Body of pancreas (tissue), 4 donors: ENCODE measurements around the gene KCNIP4. TPM values are rescaled to one million over a fixed set of nuclear protein-coding genes. Genes with fewer than 3 reads are reported as not detected.

Experiments
- ATAC-seq: fragments of 150-250 bp; one replicate; pipeline ENCODE4 v1.9.1; 2016
- DNase-seq, 4 donors: peaks; one replicate each; pipeline ENCODE4 v3.0.0-alpha.2; 2019
- H3K27ac ChIP-seq, 4 donors: fragments of 200-600 bp; sonication (generic); 1 replicate in 3 of 4; 2 replicates in 1 of 4; pipeline versions ENCODE4 v1.5.1 to v1.6.1; 2016 to 2019; ENCODE audit warnings: mild to moderate bottlenecking in 1 of 4, mixed read lengths in 1 of 4, moderate library complexity in 1 of 4
- H3K27me3 ChIP-seq, 2 donors: fragments of 200-600 bp; sonication (generic); one replicate each; pipeline ENCODE4 v1.6.0; 2016; ENCODE audit warnings: mild to moderate bottlenecking in 1 of 2
- H3K36me3 ChIP-seq, 2 donors: fragments of 200-600 bp; sonication (generic); replicated peaks in 1 of 2; 2 replicates each; pipeline ENCODE4 v1.5.1; 2016; ENCODE audit warnings: low read depth in 2 of 2; ENCODE audit not compliant: insufficient read depth in 1 of 2
- H3K4me1 ChIP-seq: fragments of 200-600 bp; sonication (generic); one replicate; pipeline ENCODE4 v1.6.0; 2016
- H3K4me3 ChIP-seq, 2 donors: fragments of 200-600 bp; sonication (generic); 1 replicate in 1 of 2; 2 replicates in 1 of 2; pipeline ENCODE4 v1.5.1; 2016 to 2019
- H3K9me3 ChIP-seq, 3 donors: fragments of 200-600 bp; sonication (generic); 1 replicate in 2 of 3; 2 replicates in 1 of 3; pipeline ENCODE4 v1.5.1; 2016
- POLR2A ChIP-seq, 3 donors: fragments of 450-650 bp; IDR thresholded peaks; one replicate each; pipeline ENCODE4 v1.6.1; 2016; ENCODE audit warnings: antibody characterized with exemption in 3 of 3, mild to moderate bottlenecking in 2 of 3
- WGBS, 2 donors: methylation state at CpG; one replicate each; pipeline ENCODE4 v1.1.5; 2017; 5-methylcytosine and 5-hydroxymethylcytosine counted together
- intact Hi-C: fragments of 100-400 bp; cut with DNase I; formaldehyde crosslinking; loops from one replicate; pipeline ENCODE4 v1.15.1; 2023
- total RNA-seq, 2 donors: library from RNA; depleted of rRNA; stranded (reverse); fragments of >200 nt; gene quantifications; one replicate each; pipeline ENCODE4 v1.1.0, GENCODE V29; 2016
- TF ChIP-seq, protein P1 (sequence below), 7 experiments: fragments of 450-650 bp in 4 of 7; fragments of 200-600 bp in 3 of 7; sonication (generic) in 3 of 7; IDR thresholded peaks; one replicate each; pipeline ENCODE4 v1.5.1; 2016 to 2019; ENCODE audit warnings: antibody characterized with exemption in 7 of 7

KCNIP4 gene
- total RNA-seq, 2 donors from 2014 or later, result not detected

DNA sequence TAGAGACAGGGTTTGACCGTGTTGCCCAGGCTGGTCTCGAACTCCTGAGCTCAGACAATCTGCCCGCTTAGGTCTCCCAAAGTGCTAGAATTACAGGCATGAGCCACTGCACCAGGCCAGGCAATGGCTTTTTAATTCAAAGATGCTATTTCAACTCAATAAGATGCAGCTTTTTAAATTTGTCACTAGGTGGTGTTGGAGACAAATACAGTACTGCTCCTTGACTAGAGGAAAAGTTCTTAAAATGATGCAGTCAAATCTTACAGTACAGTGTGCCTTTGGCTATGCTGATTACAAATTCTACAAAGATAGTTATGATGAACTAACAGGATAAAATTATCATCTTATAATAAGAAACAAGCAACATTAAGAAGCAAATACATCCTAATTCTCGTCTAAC lies 441.1 kb downstream of the KCNIP4 start:
- TF ChIP-seq POLR2A (IDR thresholded peaks at IDR 0.05), result no peak
- TF ChIP-seq, protein P1, sequence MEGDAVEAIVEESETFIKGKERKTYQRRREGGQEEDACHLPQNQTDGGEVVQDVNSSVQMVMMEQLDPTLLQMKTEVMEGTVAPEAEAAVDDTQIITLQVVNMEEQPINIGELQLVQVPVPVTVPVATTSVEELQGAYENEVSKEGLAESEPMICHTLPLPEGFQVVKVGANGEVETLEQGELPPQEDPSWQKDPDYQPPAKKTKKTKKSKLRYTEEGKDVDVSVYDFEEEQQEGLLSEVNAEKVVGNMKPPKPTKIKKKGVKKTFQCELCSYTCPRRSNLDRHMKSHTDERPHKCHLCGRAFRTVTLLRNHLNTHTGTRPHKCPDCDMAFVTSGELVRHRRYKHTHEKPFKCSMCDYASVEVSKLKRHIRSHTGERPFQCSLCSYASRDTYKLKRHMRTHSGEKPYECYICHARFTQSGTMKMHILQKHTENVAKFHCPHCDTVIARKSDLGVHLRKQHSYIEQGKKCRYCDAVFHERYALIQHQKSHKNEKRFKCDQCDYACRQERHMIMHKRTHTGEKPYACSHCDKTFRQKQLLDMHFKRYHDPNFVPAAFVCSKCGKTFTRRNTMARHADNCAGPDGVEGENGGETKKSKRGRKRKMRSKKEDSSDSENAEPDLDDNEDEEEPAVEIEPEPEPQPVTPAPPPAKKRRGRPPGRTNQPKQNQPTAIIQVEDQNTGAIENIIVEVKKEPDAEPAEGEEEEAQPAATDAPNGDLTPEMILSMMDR (IDR thresholded peaks at IDR 0.05), result no peak
- H3K4me3 ChIP-seq, result no peak overlapping the region
- H3K27me3 ChIP-seq, result no peaks in the 10 kb centered on the region
- no peaks in the 10 kb centered on the region for H3K36me3 ChIP-seq
- no peaks in the 10 kb centered on the region for H3K9me3 ChIP-seq
- intact Hi-C loops, result no loop called here
- DNase-seq (no peak), ATAC-seq (no peak)
- WGBS, 2 donors, result 76 to 86% methylated on average over 4 of the region's 4 CpGs
- no peak overlapping the region for H3K27ac ChIP-seq
- H3K4me1 ChIP-seq, result no peaks in the 10 kb centered on the region

DNA sequence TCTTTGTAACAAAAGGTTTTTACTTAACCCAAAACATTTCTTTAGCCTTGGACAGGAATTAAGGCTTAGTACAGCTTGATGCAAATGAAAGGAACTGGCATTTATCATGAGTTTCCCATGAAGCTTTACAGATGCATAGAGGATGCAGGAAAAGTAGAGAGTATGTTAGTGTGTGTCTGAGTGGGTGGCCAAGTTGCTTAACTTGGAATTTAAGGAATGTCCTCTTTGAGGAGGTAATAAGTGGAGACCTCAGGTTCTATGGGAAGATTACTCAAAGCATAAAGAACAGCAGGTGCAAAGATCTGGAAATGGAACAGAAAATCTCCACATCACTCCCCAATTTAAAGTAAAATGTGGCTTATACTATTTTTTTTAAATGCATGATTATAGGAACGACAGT lies 457.9 kb downstream of the KCNIP4 start:
- no peak for DNase-seq
- Histone ChIP-seq H3K4me3 (no peak overlapping the region), H3K27ac (no peak overlapping the region), H3K27me3 (no peaks in the 10 kb centered on the region), H3K4me1 (no peaks in the 10 kb centered on the region), H3K36me3 (no peaks in the 10 kb centered on the region), H3K9me3 (no peaks in the 10 kb centered on the region)
- 17 to 41% methylated on average over 1 of the region's 1 CpG for WGBS, 2 donors
- intact Hi-C loops, result no loop called here
- no peak for TF ChIP-seq POLR2A (IDR thresholded peaks at IDR 0.05)
- TF ChIP-seq, protein P1 (IDR thresholded peaks at IDR 0.05), result no peak
- no peak for ATAC-seq

DNA sequence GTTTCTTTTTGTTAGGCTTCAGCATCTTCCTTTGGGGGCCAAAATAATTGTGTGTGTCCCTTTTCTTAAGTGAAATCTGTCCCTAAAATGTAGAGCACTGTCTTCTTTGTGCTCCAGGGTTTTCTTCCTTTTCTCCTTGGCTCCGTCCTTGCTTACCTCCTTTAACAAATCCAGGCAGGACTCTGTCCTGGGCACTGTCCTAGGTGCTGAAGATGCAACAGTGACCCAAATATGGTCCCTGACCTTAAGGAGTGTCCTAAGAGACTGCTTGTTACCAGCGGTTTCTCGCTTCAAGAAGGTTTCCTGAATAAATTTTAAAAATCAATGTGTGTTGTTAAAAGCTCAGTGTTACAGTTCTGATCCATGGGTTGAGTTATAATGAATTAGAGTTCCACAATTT lies 471.8 kb downstream of the KCNIP4 start:
- intact Hi-C loops, result no loop called here
- ATAC-seq, result no peak
- Histone ChIP-seq H3K4me3 (no peak overlapping the region), H3K27ac (no peak overlapping the region), H3K9me3 (no peaks in the 10 kb centered on the region), H3K36me3 (no peaks in the 10 kb centered on the region), H3K4me1 (no peaks in the 10 kb centered on the region), H3K27me3 (no peaks in the 10 kb centered on the region)
- DNase-seq, result no peak
- no peak for TF ChIP-seq POLR2A (IDR thresholded peaks at IDR 0.05)
- TF ChIP-seq, protein P1 (IDR thresholded peaks at IDR 0.05), result no peak
- WGBS, 2 donors, result 6 to 28% methylated on average over 3 of the region's 3 CpGs

DNA sequence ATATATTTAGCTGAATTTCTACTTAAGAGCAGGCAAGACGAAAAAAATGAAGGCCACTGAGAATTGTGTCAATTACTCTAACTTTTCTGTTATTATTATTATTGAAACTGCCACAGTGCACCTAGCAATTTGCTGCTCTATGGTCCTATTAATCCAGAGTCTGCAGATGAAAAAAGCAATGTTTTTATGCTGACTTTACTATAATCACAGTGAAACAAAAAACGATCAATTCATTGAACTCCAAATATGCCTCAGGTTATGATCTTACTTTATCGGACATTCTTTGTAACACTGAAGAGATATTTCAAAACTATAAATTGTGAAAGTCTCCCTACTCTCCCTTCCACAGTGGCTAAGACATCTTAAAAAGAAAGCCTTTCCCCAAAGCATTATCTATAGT lies 474.4 kb downstream of the KCNIP4 start:
- H3K27ac ChIP-seq, result no peak overlapping the region
- H3K36me3 ChIP-seq, result no peaks in the 10 kb centered on the region
- H3K4me3 ChIP-seq, result no peak overlapping the region
- ATAC-seq (no peak), DNase-seq (no peak)
- 50 to 54% methylated on average over 3 of the region's 3 CpGs for WGBS, 2 donors
- TF ChIP-seq, protein P1 (IDR thresholded peaks at IDR 0.05), result no peak
- no peak for TF ChIP-seq POLR2A (IDR thresholded peaks at IDR 0.05)
- H3K27me3 ChIP-seq, result no peaks in the 10 kb centered on the region
- no peaks in the 10 kb centered on the region for H3K9me3 ChIP-seq
- no peaks in the 10 kb centered on the region for H3K4me1 ChIP-seq
- intact Hi-C loops, result no loop called here

DNA sequence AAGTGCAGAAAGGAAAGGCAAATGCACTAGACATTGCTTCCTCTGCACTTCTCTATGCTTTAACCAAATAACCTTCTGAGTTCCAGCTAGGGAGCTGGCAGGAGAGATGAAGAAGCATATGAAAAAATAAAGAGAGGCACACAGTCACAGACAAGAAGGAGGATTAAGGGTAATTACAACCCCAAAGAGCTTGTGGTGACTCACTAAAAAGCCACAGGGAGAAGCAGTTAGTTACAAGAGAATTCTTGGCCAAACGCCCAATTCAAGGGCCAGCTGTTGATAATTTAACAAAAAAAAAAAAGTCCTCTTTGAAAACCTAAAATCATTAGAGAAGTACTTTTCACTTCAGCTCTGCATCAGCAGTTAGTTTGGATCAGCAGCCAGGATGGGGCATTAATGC lies 478.0 kb downstream of the KCNIP4 start:
- H3K4me1 ChIP-seq, result no peaks in the 10 kb centered on the region
- H3K27ac ChIP-seq, result no peak overlapping the region
- H3K4me3 ChIP-seq, result no peak overlapping the region
- DNase-seq, result no peak
- H3K36me3 ChIP-seq, result no peaks in the 10 kb centered on the region
- intact Hi-C loops, result no loop called here
- TF ChIP-seq POLR2A (IDR thresholded peaks at IDR 0.05), result no peak
- TF ChIP-seq, protein P1 (IDR thresholded peaks at IDR 0.05), result no peak
- no peaks in the 10 kb centered on the region for H3K27me3 ChIP-seq
- no peaks in the 10 kb centered on the region for H3K9me3 ChIP-seq
- 4 to 6% methylated on average over 1 of the region's 1 CpG for WGBS, 2 donors
- no peak for ATAC-seq
